ENCODE results near the gene FBXO28.

DNA sequence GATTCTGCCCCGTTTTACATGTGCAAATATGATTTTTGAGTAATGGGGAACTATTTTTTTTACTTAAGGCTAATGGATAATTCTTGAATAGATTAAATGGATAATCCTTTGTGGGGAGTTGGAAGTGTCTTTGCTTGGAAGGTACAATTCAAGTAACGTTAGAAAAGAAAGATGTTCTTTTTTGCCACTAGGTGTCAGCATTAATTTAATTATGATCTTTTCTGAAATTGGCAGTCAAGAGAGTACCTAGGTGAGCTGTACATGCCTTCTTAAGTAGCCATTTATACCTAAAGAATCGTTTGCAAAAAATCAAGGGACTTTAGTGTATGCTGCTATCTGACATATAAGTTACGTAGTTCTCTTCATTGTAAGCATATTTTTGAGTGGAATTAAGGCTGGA is 2.2 kb downstream of the FBXO28 start:
- TF ChIP-seq, protein P1, sequence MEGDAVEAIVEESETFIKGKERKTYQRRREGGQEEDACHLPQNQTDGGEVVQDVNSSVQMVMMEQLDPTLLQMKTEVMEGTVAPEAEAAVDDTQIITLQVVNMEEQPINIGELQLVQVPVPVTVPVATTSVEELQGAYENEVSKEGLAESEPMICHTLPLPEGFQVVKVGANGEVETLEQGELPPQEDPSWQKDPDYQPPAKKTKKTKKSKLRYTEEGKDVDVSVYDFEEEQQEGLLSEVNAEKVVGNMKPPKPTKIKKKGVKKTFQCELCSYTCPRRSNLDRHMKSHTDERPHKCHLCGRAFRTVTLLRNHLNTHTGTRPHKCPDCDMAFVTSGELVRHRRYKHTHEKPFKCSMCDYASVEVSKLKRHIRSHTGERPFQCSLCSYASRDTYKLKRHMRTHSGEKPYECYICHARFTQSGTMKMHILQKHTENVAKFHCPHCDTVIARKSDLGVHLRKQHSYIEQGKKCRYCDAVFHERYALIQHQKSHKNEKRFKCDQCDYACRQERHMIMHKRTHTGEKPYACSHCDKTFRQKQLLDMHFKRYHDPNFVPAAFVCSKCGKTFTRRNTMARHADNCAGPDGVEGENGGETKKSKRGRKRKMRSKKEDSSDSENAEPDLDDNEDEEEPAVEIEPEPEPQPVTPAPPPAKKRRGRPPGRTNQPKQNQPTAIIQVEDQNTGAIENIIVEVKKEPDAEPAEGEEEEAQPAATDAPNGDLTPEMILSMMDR (IDR thresholded peaks at IDR 0.05): peak; percentile 69
- TF ChIP-seq EZH2phosphoT487 (IDR thresholded peaks at IDR 0.05): no peak
- TF ChIP-seq EZH2 (IDR thresholded peaks at IDR 0.05): no peak
